Measurements from ENCODE around the gene FGFR4.

The FGFR4 gene

DNA sequence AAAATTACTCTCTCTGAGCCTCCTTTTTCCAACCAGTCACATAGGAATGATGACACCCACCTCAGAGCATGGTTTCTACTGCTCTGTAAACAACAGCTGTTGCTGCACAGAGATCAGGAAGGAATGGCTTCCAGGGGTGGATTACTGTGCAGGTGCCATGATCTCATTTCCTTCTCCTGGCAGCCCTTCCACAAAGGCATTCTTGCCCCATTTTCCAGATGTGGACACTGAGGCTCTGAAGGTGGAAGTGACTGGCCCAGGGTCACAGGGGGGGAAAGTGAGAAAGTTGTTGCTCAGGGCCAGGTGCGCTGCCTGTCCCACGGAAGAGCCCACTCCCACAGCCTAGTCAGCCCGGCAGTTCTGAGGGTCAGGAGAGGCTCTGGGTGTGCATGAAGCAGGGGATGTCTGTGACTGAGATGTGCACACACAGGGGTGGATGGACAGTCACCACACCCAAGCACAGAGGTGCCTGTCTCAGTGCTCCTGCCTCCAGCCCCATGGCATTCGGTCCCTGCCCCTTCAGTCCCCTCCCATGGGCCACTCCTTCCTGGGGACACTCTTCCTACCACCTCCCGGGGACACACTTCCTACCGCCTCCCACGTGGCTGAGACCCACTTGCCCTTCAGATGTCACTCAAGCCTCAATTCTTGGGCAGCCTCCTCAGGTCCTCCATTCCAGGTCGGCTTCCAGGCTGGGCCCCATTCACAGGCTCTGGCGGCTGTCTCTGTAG, 17.0 kb downstream of the FGFR4 start:
- DNase-seq: no peak

DNA sequence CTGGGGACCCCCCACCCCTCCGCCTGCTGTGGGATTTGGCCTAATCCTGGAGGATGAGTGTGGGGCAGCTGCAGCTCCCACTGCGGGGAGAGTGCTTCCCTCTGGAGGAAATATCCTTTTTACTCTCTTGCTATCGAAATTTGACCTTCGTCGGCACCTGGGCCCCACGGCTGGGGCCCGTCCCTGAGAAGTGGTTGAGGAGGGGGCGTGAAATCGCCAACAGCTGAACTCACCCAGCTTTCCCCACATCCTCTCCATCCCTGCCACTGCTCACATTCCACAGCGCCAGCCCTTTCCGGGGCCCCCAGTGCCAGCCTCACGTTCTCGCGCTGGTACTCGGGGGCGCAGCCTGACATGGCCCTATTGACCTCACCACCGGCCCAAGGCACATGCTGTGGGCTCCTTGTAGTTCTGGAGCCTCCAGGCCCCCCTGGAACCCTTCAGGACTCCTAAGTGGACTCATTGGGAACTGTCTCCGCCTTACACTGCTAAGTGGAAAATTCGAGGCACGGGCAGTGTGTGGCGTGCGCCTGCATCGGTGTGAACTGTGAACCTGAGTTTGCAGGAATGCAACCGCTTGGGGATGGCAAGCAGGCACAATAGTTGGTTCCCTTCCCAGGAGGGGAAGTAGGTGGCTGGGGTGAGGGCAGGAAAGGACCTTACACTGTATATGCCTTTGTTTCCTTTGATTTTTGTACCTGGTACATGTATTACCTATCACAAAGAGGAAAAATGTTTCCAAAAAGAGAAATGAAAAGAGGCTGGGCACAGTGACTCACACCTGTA, 19.2 kb downstream of the FGFR4 start:
- DNase-seq: no peak

DNA sequence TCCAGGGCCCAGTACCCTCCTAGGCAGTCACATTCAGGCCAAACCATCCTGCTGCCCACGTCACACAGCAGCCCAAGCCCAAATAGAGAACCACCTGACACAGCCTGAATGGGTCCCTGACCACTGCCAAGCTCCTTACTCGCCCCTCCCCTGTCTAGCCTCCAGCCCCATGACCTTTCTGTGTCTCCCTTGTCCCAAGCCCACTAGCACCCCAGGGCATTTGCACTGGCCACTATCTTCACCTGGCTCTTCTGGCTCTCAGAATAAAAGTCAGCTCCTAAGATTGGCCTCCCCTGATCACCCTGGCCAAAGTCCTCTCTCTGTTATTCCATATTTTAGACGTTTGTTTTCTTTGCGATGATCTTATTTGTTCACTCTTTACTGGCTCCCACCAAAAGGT, 20.4 kb downstream of the FGFR4 start:
- DNase-seq: no peak

DNA sequence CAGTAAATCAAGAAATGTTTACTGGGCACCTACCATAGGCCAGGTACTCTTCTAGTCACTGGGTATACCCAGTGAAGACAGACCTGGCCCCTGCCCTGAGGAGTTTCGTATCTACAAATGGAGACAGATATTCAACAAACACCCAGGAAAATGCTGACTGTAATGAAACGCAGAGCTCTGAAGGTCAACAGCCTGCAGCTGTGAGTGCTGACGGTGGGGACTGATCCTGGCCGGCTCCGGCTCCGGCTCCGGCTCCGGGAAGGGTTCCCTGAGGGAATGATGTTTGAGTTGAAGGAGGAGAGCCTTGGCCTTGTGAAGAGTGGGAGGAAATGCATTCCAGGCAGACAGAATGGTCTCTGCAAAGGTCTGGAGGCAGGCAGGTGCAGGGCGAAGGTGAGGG, 23.1 kb downstream of the FGFR4 start:
- no peak for DNase-seq

DNA sequence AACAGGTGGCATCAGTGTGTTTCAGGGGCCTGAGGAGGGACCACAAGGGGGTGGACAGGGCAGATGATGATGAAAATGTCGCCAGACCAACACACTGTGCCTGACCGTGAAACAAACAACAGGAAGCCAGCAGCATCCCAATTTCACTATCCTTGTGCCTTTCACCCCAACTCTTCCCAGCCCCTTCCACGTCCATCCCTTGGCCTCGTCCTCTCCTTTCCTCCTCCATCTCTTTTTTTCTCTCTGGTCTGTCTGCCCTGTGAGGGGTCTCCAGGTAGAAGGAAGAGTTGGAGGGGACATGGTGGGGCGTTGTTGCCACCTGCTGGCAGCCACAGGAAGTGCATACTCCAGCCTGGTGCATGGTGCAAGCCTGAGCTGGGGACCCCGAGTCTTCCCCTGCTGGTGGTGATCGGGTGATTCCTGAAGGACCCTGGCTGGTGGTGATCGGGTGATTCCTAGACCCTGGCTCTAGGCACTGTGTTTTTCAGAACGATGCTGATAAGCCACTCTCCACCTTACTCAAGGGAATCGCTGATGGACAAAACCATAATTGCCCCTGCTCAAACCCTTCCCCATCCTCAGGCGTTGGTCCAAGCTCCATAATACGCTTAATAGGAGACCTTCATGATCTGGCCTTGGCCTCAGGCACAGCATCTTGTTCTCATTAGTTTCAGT, 25.1 kb downstream of the FGFR4 start:
- DNase-seq: no peak

DNA sequence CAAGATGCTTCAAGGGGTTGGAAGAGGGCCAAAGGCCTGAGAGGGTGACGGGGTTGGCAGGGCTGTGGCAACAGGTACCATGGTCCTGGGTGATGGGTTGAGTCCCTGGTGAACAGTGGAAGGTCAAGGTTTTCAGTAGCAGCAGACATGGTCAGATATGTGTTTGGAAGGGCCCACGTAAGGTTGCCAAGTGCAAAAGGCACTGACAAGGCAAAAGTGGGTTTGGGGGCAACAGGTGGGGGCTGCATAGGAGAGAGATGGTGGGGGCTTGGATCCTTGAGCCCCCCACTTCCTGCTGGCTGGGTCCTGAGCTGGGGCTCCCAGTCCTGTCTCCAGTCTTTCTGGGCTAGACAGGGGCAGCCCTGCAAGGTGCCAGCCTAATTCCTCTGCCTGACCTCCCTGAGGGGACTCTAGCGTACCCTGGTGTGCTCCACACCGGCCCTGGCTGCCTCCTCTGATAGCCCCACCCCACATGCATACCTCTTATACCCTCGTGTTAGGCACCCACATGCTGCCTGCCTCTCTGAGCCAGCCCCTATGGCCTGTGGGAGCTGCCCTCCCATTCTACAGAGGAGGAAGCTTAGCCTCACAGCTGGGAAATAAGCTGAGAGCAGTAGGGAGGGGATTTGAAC, 26.0 kb downstream of the FGFR4 start:
- DNase-seq: no peak

DNA sequence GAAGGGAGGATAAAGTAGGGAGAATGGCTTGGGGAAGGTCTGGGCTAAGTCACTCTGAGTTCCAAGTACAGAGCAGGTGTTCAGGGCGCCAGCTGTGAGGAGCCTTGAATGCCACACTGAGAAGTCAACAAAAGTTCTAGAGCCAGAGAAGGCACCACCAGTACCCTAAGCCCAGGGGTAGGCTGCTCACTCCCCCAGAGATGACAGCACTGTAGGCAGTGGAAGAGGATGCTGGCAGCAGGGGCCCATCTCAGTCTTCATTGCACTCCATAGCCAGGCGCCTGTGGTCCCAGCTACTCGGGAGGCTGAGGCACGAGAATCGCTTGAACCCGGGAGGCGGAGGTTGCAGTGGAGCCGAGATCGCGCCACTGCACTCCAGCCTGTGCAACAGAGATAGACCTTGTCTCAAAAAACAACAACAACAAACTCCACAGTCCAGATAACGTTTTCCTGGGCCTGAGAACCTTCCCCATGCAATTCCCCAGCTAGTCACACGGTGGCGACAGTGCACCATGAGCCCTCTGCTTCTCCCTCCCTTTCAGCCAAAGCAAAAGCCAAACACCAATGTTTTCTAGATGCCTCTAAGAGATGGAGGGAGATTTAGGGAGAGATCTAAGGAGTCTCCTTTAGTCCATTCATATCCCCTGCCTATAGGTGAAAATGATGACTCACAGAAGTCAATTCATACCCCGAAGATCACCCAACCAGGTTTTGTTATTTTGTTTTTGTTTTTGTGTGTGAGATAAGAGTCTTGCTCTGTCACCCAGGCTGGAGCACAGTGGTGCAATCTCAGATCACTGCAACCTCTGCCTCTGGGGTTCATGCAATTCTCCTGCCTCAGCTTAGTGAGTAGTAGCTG, 27.1 kb downstream of the FGFR4 start:
- DNase-seq: no peak

DNA sequence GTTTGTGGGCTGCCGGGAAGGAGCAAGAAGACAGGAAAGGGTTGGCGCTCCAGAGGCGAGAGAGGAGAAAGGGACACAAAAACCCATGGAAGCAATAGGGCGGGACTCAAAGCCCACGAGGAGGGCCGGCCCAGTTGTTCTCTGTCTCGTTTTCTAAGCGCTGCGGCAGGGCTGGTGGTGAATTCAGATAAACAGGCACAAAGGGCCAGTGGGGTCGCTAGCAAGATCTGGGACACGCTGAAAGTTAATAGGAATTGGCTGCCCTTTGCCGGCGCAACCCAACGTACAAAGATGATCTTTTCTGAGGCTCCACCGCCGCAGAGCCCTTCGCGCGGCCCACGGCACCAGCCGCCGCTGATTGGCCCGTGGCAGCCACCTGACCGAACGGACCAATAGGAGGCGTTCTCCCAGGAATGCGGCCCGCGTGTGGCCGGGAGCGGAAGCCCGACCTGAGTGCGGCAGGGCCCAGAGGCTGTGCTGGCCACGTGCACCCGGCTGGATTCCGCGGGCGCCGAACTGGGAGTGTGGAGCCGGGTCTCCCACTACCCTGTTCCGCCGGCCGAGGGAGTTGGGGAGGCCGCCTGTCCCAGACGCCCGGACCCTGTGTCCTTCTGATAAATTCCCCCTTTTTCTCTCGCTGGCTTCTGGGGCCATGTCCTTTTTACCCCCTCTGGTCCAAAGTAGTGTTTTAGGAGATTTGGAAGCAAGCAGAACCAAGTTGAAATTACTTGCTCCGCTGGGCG, 30.1 kb downstream of the FGFR4 start:
- no peak for DNase-seq

DNA sequence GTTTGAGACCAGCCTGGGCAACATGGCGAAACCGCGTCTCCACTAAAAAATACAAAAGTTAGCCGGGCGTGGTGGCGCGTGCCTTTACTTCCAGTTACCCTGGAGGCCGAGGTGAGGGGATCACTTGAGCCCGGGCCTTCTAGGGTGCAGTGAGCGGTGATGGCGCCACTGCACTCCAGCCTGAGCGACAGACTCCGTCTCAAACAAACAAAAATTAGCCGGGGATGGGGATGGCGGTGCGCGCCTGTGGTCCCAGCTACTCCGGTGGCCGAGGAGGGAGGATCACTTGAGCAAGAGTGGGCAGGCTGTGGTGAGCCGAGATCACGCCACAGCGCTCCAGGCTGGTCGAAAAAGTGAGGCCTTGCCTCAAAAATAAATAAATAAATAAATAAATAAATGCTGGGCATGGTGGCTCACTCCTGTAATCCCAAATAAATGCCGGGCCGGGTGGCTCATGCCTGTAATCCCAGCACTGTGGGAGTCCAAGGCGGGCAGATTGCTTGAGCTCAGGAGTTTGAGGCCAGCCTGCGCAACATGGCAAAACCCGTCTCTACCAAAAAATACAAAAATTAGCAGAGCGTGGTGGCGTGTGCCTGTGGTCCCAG, 30.8 kb downstream of the FGFR4 start:
- no peak for DNase-seq

DNA sequence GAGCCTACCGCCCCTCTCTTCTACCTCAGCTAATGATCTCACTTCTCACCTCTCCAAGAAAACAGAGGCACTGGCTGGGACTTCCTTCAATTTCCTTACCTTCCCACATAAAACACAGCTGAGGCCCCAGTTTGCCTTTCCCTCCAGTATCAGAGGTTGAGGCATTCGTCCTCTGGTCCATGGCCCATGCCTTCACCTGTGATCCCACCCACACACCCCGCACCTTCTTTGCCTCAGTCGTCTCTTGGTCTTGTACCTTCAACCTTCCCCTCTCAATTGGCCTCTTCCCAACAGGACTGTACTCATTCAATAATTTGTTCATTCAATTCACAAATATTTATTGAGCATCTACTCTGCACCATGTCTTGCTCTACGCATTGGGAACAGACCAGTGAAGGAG, 35.9 kb downstream of the FGFR4 start:
- no peak for DNase-seq

DNA sequence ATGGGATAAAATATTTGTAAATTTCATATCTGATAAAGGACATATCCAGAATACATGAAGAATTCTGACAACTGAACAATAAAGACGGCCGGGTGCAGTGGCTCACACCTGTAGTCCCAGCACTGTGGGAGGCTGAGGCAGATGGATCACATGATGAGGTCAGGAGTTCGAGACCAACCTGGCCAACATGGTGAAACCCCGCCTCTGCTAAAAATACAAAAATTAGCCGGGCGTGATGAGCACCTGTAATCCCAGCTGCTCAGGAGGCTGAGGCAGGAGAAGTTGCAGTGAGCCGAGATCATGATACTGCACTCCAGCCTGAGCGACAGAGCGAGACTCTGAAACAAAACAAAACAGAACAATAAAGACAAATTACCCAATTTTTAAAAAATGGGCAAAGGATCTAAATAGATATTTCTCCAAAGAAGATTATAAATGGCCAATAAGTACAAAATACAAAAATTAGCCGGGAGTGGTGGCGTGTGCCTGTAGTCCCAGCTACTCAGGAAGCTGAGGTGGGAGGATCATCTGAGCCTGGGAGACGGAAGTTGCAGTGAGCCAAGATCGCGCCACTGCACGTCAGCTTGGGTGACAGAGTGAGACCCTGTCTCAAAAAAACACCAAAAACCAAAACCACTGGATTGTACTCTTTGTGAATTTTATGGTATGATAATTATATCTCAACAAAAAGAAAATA, 37.2 kb downstream of the FGFR4 start:
- DNase-seq: no peak

DNA sequence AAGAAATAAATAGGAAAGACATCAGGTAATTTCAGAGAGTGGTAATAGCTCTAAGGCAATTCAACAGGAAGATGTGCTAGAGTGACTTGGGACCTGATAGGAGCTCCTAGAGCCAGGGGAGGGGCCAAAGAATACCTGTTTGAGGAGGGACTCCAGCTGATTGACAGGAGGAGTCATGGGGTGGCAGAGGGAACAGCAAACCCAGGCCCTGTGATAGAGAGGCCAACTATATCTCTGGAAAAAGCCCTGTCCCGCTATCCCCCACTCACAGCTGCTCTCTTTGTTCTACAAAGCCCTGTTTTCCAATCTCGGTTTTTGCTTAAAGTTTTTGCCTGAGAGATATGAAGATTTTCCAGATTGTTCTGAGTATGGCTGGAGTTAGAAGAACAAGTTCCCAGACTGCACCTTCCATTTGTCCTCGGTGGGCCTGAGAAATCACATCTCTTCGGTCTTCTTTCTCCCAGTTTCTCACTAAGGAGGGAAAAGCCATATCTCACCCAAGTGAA, 37.8 kb downstream of the FGFR4 start:
- DNase-seq: no peak

DNA sequence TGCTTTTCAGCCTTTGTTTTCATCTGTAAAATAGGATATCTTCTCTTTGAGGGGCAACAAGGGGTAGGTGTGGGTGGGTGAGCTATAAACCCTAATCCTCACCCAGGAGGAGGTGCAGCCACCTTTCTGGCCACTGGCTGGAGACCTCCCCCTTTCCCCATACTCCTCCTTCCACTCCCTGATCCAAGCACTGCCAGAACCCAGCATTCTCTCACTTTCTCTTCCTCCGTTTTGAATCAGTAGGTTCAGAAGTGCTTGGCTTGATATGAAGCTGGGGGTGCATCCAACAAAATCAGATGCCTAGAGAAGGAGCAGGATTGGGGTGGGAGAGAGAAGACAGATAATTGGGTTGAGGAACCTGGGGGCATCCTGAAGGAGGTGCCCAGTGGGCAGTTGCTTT, 40.1 kb downstream of the FGFR4 start:
- DNase-seq: no peak

DNA sequence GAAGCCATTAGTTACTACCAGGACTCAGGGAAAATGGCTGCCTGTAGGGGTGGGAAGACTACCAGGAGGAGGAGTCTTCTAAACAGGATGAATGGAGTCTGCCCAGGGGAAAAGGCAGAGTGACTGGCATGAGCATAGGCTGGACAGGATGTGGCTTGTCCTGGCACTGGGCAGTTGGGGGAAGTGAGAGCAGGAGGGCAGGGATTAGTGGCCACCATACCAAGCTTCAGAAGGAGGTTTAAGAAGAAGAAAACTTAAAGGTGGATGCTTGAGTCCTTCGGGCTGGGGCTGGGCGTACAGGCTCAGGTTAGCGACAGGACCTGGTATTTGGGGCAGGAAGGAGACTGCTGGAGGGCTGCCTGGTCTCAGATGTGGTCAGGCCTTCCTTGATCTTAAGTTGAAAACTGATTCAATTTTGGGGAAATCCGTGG, 41.9 kb downstream of the FGFR4 start:
- DNase-seq: no peak

DNA sequence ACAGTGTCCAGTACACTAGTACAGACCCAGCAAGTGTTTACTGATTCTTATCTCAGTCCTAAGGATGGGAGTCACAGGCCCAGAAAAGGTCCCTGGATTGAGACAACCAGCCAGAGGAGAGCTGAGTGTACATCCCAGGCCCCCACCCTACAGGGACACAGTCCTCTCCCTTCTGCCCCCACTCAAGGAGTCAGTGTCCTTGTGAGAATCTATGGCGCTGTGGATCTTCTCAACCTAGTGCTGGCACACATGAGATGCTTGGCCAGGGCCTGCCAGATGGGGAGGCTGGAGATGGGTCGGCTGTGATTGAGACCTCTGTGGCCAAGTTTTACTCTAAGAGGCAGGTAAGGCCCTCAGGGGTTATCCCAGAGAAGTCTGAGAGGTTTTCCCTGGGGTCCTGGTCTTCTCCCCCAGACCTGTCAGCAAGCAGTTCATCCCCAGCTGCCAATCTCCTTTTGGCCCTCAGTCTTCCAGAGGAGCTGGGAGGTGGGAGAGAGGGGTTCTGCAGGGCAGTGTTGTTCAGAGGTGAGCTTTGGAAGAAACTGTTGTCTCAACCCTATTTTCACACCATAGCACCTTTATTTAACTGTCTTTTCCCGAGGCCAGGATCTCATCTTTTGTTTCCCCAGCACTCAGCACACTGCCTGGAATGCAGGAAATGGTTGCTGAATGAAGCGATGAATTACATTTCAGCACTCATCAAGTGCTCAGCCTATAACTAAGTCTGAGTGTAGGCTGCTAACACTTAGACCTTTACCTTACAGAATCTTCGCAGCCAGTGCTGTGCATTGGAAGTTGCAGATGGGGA, 43.7 kb downstream of the FGFR4 start:
- no peak for DNase-seq

DNA sequence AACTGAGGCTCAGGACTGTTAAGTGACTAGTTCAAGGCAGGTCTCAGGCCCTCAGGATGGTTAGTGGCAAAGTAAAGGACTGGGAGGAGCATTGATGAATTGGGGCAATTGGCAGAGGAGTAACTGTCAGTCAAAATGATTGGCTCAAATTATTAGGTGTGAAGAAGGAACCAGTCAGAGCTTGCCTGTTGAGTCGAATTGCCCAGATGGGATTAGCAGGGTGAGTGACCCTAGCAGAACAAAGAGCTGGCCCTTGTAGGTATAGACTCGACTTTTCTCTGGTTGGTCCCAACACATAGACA, 44.3 kb downstream of the FGFR4 start:
- no peak for DNase-seq

DNA sequence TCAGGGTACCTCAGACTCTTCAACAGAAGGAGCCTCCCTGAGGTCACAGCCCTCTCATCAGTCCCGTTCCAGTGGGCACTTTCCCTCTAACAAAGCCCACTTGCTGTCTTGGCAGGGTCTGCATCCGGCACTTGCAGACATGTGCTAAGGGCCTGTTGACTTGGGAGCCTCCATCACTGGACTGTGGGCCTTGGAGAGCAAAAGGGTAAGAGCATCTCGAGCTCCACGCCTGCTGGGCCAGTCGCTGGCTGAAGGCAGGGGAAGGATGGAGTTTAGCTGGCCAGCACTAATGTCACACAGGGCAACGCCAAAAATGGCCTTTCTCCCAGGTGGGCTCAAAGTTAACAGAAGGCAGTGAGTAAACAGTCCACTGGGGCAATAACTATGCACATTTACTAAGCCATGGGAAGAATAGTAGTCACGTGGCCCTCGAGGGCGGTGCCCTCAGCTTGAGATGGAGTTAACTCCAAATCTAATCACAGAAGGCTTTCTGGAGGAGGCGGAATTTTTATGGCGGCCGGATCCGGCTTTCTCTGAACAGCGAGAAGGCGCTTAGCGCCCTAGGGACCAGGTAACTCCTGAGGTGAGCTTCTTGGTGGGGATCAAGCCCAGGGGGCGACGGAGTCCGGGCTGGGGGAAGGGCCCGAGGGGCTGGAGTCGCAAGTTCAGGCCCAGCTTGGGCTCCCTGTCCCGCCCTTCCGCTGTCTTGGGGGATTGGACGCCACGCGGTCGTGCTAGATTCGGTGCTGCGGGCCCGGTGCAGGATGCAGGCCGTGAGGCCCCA, 44.8 kb downstream of the FGFR4 start:
- DNase-seq: no peak

DNA sequence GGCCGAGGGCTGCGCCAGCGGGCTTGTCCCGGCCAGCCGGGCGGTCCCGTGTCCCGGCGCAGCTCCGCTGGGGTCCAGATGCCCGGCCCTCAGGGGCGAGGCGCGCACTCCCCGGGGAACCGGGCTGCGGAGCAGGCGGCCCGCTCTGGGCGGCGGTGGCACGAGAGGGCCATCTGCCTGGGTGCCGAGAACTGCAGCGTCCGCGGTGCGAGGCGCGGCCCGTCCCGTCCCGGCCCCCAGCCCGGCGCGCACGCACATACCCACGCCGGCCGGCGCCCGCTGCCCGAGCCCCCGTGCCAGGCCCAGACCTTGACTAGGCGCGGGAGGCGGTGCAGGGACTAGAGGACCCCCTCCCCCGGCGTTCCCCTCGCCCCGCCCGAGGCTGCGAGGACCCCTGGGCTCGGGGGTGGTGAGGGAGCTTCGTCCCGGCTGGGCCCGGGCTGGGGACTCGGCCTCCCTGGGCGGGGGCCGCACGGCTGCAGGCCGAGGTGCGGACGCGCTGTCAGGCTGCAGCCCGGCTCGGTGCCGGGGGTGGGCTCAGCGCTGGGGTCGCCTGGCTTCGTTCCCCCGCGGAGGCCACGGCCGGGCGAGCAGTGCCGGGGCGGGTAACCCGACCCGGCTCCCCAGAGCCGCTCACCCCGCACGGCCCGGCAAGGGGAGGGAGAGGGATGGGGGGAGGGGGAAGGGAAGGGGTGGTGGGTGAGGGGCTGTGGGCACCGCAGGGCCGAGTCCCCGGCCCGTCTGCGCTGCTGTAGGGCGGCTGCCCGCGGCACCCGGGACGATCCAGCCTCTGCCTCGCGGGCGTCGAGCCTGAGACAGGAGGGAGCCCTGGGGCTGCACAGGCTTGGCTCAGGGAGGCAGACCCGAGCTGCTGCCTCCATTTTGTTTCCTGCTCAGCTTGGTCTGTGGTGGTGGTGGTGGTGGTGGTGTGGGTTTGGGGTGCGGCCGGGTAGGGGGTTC, 45.7 kb downstream of the FGFR4 start:
- DNase-seq: no peak

Data from NCI-H524 treated with DMSO at 0.1 percent for 48 hours (cell line).